PC-9 (cell line): ENCODE results near the gene SLCO1B1.

Experiments used
- EZH2 ChIP-seq: fragments of 200-600 bp; sonication (generic); IDR thresholded peaks from 2 replicates; pipeline ENCODE4 v1.8.0; 2017; ENCODE audit warnings: antibody characterized with exemption, low read depth
- TF ChIP-seq, protein P1 (sequence below): fragments of 200-600 bp; sonication (generic); conservative IDR thresholded peaks from 2 replicates; pipeline ENCODE4 v1.6.1; 2017; ENCODE audit warnings: mixed run types, antibody characterized with exemption, mild to moderate bottlenecking, moderate library complexity

DNA sequence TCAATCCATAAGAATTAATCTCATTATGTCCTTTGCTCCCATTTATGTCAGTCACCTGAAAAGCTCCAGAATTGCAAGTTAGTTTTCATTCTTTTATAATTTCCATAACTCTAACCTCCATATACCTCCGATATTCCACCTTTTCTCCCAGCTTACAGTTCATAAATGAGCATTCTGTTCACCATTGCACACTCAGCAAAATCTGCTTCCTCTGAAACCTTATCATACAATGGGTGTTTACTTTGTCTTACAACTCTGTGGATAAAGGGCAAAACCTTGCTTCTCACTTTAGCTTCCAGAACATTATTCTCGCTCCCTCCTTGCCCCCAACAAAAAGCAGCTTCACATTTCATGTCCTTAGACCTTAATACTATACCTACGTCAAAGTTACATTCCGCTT is 19.3 kb upstream of the SLCO1B1 start:
- TF ChIP-seq, protein P1, sequence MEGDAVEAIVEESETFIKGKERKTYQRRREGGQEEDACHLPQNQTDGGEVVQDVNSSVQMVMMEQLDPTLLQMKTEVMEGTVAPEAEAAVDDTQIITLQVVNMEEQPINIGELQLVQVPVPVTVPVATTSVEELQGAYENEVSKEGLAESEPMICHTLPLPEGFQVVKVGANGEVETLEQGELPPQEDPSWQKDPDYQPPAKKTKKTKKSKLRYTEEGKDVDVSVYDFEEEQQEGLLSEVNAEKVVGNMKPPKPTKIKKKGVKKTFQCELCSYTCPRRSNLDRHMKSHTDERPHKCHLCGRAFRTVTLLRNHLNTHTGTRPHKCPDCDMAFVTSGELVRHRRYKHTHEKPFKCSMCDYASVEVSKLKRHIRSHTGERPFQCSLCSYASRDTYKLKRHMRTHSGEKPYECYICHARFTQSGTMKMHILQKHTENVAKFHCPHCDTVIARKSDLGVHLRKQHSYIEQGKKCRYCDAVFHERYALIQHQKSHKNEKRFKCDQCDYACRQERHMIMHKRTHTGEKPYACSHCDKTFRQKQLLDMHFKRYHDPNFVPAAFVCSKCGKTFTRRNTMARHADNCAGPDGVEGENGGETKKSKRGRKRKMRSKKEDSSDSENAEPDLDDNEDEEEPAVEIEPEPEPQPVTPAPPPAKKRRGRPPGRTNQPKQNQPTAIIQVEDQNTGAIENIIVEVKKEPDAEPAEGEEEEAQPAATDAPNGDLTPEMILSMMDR, result no peak
- no peak for TF ChIP-seq EZH2
